Measurements from ENCODE around the gene IL34. TPM values are rescaled to one million over a fixed set of nuclear protein-coding genes. Genes with fewer than 3 reads are reported as not detected.

The IL34 gene
- polyA plus RNA-seq, 1 donor (not counting 4 experiments of a cell fraction or from before 2014, with no cell fraction given) = 0.08 TPM

GRCh38 chr16:70699696-70700095 lies 53.3 kb downstream of the IL34 start:
- Histone ChIP-seq H3K9me1 (ENCODE audit: control insufficient read depth, extremely low read depth, insufficient read depth, low read length) (no peaks in the 10 kb centered on the region), H3K4me1 (ENCODE audit: control insufficient read depth, extremely low read depth, insufficient read depth, low read length) (peaks cover 77% of the 10 kb centered on the region)

DNA sequence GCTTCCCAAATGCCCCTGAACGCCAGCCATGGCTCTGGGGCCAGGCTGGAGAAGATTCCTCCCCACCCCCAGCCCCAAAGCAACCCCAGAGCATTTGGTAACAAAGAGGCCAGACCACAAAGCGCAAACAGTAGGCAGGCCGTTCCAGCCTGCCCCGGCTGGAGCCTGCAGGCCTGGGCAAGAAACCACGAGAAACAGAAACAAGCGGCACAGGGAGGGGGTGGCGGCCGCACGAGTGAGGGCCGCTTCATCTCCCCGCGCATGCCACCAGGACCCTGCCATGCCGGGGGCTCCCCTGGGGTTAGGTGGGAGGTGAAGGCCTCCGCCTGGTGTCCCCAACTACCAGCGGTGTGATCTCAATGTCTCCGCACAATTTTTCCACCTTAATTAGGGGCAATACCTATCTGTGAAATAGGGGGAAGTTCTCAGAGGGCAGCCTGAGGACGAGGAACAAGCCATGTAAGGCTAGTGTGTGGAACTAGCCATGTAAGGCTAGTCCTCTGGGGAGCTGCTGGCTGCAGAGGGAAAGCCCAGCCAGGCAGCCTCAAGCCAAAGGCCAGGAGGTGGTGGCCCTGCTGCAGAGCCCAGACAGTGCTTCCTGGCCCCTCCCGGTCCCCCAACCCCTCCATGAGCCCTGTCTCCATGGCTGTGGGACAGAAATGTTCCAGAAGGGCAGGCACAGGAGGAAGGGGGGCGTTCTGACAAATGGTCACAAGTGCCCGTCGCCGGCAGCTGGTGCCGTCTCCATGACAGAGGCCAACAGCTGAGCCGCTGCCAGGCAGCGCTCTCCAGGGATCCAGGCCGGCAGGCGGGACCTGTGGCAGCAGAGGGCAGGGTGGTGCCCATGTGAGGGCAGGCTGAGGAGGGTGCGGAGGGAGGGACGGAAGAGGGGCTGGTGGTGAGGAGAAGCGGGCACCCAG lies 54.0 kb downstream of the IL34 start:
- H3K4me1 ChIP-seq (ENCODE audit: control insufficient read depth, extremely low read depth, insufficient read depth, low read length) = peaks cover 71% of the 10 kb centered on the region
- H3K27ac ChIP-seq (ENCODE audit: control insufficient read depth, insufficient read depth, low read length) = peak overlapping the region; percentile 89
- DNase-seq (ENCODE audit: low read depth, low spot score) (no peak), FAIRE-seq (peak; percentile 67)
- TF ChIP-seq EZH2 (IDR thresholded peaks at IDR 0.05; ENCODE audit: low read length) = no peak
- no peak for TF ChIP-seq CTCF (optimal IDR thresholded peaks at IDR 0.05 in 1 of 3, IDR thresholded peaks at IDR 0.05 in 1 of 3, conservative IDR thresholded peaks at IDR 0.05 in 1 of 3; ENCODE audit: extremely low read depth in 1 of 3, insufficient read depth in 2 of 3, low read length in 3 of 3)
- peak overlapping the region; percentile 77 for H3K4me2 ChIP-seq (ENCODE audit: control insufficient read depth, extremely low read depth, insufficient read depth, low read depth, low read length)
- H2AFZ ChIP-seq (ENCODE audit: control insufficient read depth, low read length) = peak overlapping the region; percentile 74
- peak overlapping the region in 1 of 3 experiments; percentile 37 for H3K4me3 ChIP-seq (ENCODE audit: control insufficient read depth in 2 of 3, extremely low read depth in 1 of 3, insufficient read depth in 2 of 3, low read depth in 1 of 3, low read length in 3 of 3)
- H3K9me1 ChIP-seq (ENCODE audit: control insufficient read depth, extremely low read depth, insufficient read depth, low read length) = no peaks in the 10 kb centered on the region
- H3K79me2 ChIP-seq (ENCODE audit: control insufficient read depth, insufficient read depth, low read length) = no peaks in the 10 kb centered on the region
- H4K20me1 ChIP-seq (ENCODE audit: control insufficient read depth, extremely low read depth, insufficient read depth, low read length) = no peaks in the 10 kb centered on the region
- peak overlapping the region; percentile 73 for H3K9ac ChIP-seq (ENCODE audit: control insufficient read depth, extremely low read depth, insufficient read depth, low read length)
- H3K27me3 ChIP-seq (ENCODE audit: control insufficient read depth, extremely low read depth, insufficient read depth, low read length) = no peaks in the 10 kb centered on the region
- H3K36me3 ChIP-seq (ENCODE audit: control insufficient read depth in 2 of 2, extremely low read depth in 1 of 2, insufficient read depth in 2 of 2, low read length in 2 of 2) = peaks cover 1 to 4% of the 10 kb centered on the region in 2 experiments
- dilution Hi-C loops (cut with MboI; ENCODE audit: extremely low pct_ligation_motif_present, low sequenced_read_pairs) = no loop called here
- no peaks in the 10 kb centered on the region for H3K9me3 ChIP-seq (ENCODE audit: control insufficient read depth, low read depth, low read length)

More at GRCh38 chr16:70699696-70700095, 53.3 kb downstream of the IL34 start:
- peak overlapping the region; percentile 89 for H3K27ac ChIP-seq (ENCODE audit: control insufficient read depth, insufficient read depth, low read length)
- H3K9me3 ChIP-seq (ENCODE audit: control insufficient read depth, low read depth, low read length) = no peaks in the 10 kb centered on the region
- DNase-seq (ENCODE audit: low read depth, low spot score) (no peak), FAIRE-seq (peak; percentile 84)
- H3K4me3 ChIP-seq (ENCODE audit: control insufficient read depth in 2 of 3, extremely low read depth in 1 of 3, insufficient read depth in 2 of 3, low read depth in 1 of 3, low read length in 3 of 3) = peak overlapping the region in 1 of 3 experiments; percentile 43
- H3K27me3 ChIP-seq (ENCODE audit: control insufficient read depth, extremely low read depth, insufficient read depth, low read length) = no peaks in the 10 kb centered on the region
- no peaks in the 10 kb centered on the region for H3K79me2 ChIP-seq (ENCODE audit: control insufficient read depth, insufficient read depth, low read length)
- no peak for TF ChIP-seq EZH2 (IDR thresholded peaks at IDR 0.05; ENCODE audit: low read length)
- H3K4me2 ChIP-seq (ENCODE audit: control insufficient read depth, extremely low read depth, insufficient read depth, low read depth, low read length) = peak overlapping the region; percentile 77
- H3K9ac ChIP-seq (ENCODE audit: control insufficient read depth, extremely low read depth, insufficient read depth, low read length) = peak overlapping the region; percentile 73
- peaks cover 1 to 4% of the 10 kb centered on the region in 2 experiments for H3K36me3 ChIP-seq (ENCODE audit: control insufficient read depth in 2 of 2, extremely low read depth in 1 of 2, insufficient read depth in 2 of 2, low read length in 2 of 2)
- no peaks in the 10 kb centered on the region for H4K20me1 ChIP-seq (ENCODE audit: control insufficient read depth, extremely low read depth, insufficient read depth, low read length)
- H2AFZ ChIP-seq (ENCODE audit: control insufficient read depth, low read length) = peak overlapping the region; percentile 74
- dilution Hi-C loops (cut with MboI; ENCODE audit: extremely low pct_ligation_motif_present, low sequenced_read_pairs) = no loop called here
